Fibroblast of lung (primary cell): ENCODE measurements around the gene RGS2. TPM values are rescaled to one million over a fixed set of nuclear protein-coding genes. Genes with fewer than 3 reads are reported as not detected.
A peak's percentile ranks its signal among the peaks of the same experiment; 100 is the strongest.

Source experiments
- DNase-seq, 2 donors: peaks; one replicate each; pipeline versions ENCODE4 v3.0.0 to v3.0.0-alpha.2; 2010; ENCODE audit warnings: low read depth in 2 of 2
- H2AFZ ChIP-seq: 2 replicates; pipeline ENCODE4 v1.5.1; 2012; ENCODE audit warnings: low read length, control low read depth, inconsistent platforms
- H3K27ac ChIP-seq: 2 replicates; pipeline ENCODE4 v1.5.1; 2011; ENCODE audit warnings: low read length, control low read depth; ENCODE audit not compliant: insufficient read depth
- H3K27me3 ChIP-seq: 2 replicates; pipeline ENCODE4 v1.5.1; 2011; ENCODE audit warnings: mild to moderate bottlenecking, low read length; ENCODE audit not compliant: control insufficient read depth, insufficient read depth
- H3K36me3 ChIP-seq: 2 replicates; pipeline ENCODE4 v1.5.1; 2011; ENCODE audit warnings: low read length; ENCODE audit not compliant: control insufficient read depth, insufficient read depth
- H3K4me1 ChIP-seq: 2 replicates; pipeline ENCODE4 v1.5.1; 2011; ENCODE audit warnings: low read length; ENCODE audit not compliant: control insufficient read depth, insufficient read depth; ENCODE audit errors: extremely low read depth
- H3K4me2 ChIP-seq: 2 replicates; pipeline ENCODE4 v1.5.1; 2011; ENCODE audit warnings: low read length, control low read depth; ENCODE audit not compliant: insufficient read depth; ENCODE audit errors: extremely low read depth
- H3K4me3 ChIP-seq, 4 experiments: fragments of 200-600 bp in 1 of 4; sonication (generic) in 1 of 4; replicated peaks in 1 of 4; 2 replicates each; pipeline ENCODE4 v1.5.1; 2011 to 2016; ENCODE audit warnings: low read length in 4 of 4, low read depth in 3 of 4, mild to moderate bottlenecking in 3 of 4, control low read depth in 2 of 4, inconsistent platforms in 1 of 4, mixed read lengths in 1 of 4; ENCODE audit not compliant: insufficient read depth in 1 of 4; ENCODE audit errors: control extremely low read depth in 1 of 4
- H3K79me2 ChIP-seq: 2 replicates; pipeline ENCODE4 v1.5.1; 2012; ENCODE audit warnings: mild to moderate bottlenecking, low read length, inconsistent platforms; ENCODE audit not compliant: control insufficient read depth, insufficient read depth
- H3K9ac ChIP-seq: 2 replicates; pipeline ENCODE4 v1.5.1; 2011; ENCODE audit warnings: mild to moderate bottlenecking, low read length, control low read depth; ENCODE audit not compliant: insufficient read depth
- H3K9me3 ChIP-seq: 2 replicates; pipeline ENCODE4 v1.5.1; 2012; ENCODE audit warnings: low read depth, low read length; ENCODE audit not compliant: control insufficient read depth, insufficient read depth
- H4K20me1 ChIP-seq: 2 replicates; pipeline ENCODE4 v1.5.1; 2011; ENCODE audit warnings: low read length; ENCODE audit not compliant: control insufficient read depth, insufficient read depth; ENCODE audit errors: extremely low read depth
- CTCF ChIP-seq, 2 donors: IDR thresholded peaks in 1 of 2; conservative IDR thresholded peaks in 1 of 2; 1 replicate in 1 of 2; 2 replicates in 1 of 2; pipeline ENCODE4 v1.5.1; 2011 to 2012; ENCODE audit warnings: low read length in 2 of 2, control low read depth in 1 of 2, inconsistent platforms in 1 of 2, low read depth in 1 of 2, mild to moderate bottlenecking in 1 of 2
- EZH2 ChIP-seq: IDR thresholded peaks from 2 replicates; pipeline ENCODE4 v1.5.1; 2012; ENCODE audit warnings: low read length, control low read depth, mild to moderate bottlenecking; ENCODE audit errors: missing control alignments
- polyA minus RNA-seq: library from RNA; depleted of rRNA, polyadenylated mRNA; stranded (reverse); fragments of >200 nt; gene quantifications from 2 replicates; pipeline ENCODE4 v1.2.3, GENCODE V29; 2011; ENCODE audit warnings: low replicate concordance
- polyA plus RNA-seq, 2 donors: library from polyadenylated mRNA; depleted of rRNA in 1 of 2; stranded (reverse) in 1 of 2; unstranded in 1 of 2; fragments of >200 nt; gene quantifications; 2 replicates each; pipeline ENCODE4 v1.2.1, GENCODE V29; 2011 to 2012; ENCODE audit warnings: missing spikeins in 1 of 2
- total RNA-seq: library from RNA; depleted of rRNA; stranded (reverse); fragments of >200 nt; gene quantifications from 2 replicates; pipeline ENCODE4 v1.2.1, GENCODE V29; 2014

RGS2 gene
- total RNA-seq = 18.2 and 31.7 TPM in 2 replicates
- polyA plus RNA-seq = 43.9 and 77.3 TPM in 2 replicates
- polyA plus RNA-seq (2012) = 29.8 and 49.0 TPM in 2 replicates
- 1.0 and 1.1 TPM in 2 replicates for polyA minus RNA-seq

GRCh38 chr1:192808518-192809306 is at the start of gene RGS2:
Gene RGS2 (plus strand): TSS chr1:192809039. CDS start chr1:192809072, 33 bp downstream.
- peaks cover 4% of the 10 kb centered on the region for H3K4me1 ChIP-seq

GRCh38 chr1:192759104-192759503 is 49.7 kb upstream of the RGS2 start:
- H3K27me3 ChIP-seq = no peaks in the 10 kb centered on the region
- TF ChIP-seq CTCF (conservative IDR thresholded peaks at IDR 0.05 in 1 of 2, IDR thresholded peaks at IDR 0.05 in 1 of 2; ENCODE audit: low read depth in 1 of 2, low read length in 2 of 2) (no peak), EZH2 (no peak)
- no peak overlapping the region for H2AFZ ChIP-seq
- no peak overlapping the region for H3K9ac ChIP-seq
- H3K27ac ChIP-seq = no peak overlapping the region
- no peak for DNase-seq
- H3K79me2 ChIP-seq = no peaks in the 10 kb centered on the region
- H3K9me3 ChIP-seq = no peaks in the 10 kb centered on the region
- no peaks in the 10 kb centered on the region for H3K36me3 ChIP-seq
- H3K4me1 ChIP-seq = peaks cover 6% of the 10 kb centered on the region
- no peaks in the 10 kb centered on the region for H4K20me1 ChIP-seq
- H3K4me2 ChIP-seq = no peak overlapping the region
- no peak overlapping the region for H3K4me3 ChIP-seq

More at GRCh38 chr1:192808518-192809306, at the start of gene RGS2:
- Histone ChIP-seq H3K27me3 (no peaks in the 10 kb centered on the region), H2AFZ (peak within 1 kb of the TSS; percentile 87), H3K9ac (peak within 1 kb of the TSS; percentile 84), H3K9me3 (no peaks in the 10 kb centered on the region), H4K20me1 (no peaks in the 10 kb centered on the region), H3K4me3 (peak within 1 kb of the TSS; percentile 82 to 97 (median 92)), H3K36me3 (no peaks in the 10 kb centered on the region), H3K79me2 (peaks cover 9% of the 10 kb centered on the region), H3K4me2 (peak within 1 kb of the TSS; percentile 96), H3K27ac (peak within 1 kb of the TSS; percentile 91)
- DNase-seq = peak; percentile 94 to 95
- no peak for TF ChIP-seq EZH2
- TF ChIP-seq CTCF (conservative IDR thresholded peaks at IDR 0.05 in 1 of 2, IDR thresholded peaks at IDR 0.05 in 1 of 2; ENCODE audit: low read depth in 1 of 2, low read length in 2 of 2) = no peak

GRCh38 chr1:192762265-192762664 is 46.6 kb upstream of the RGS2 start:
- Histone ChIP-seq H4K20me1 (no peaks in the 10 kb centered on the region), H3K27ac (no peak overlapping the region), H2AFZ (no peak overlapping the region), H3K9ac (no peak overlapping the region), H3K4me1 (peaks cover 6% of the 10 kb centered on the region), H3K27me3 (no peaks in the 10 kb centered on the region), H3K9me3 (no peaks in the 10 kb centered on the region), H3K4me2 (no peak overlapping the region), H3K79me2 (no peaks in the 10 kb centered on the region), H3K36me3 (no peaks in the 10 kb centered on the region), H3K4me3 (no peak overlapping the region)
- TF ChIP-seq CTCF (conservative IDR thresholded peaks at IDR 0.05 in 1 of 2, IDR thresholded peaks at IDR 0.05 in 1 of 2; ENCODE audit: low read depth in 1 of 2, low read length in 2 of 2) (no peak), EZH2 (no peak)
- no peak for DNase-seq
